Right lobe of liver (tissue), 4 donors: Measurements from ENCODE around the gene HOXC11.

Experiments used
- POLR2A ChIP-seq: fragments of 450-650 bp; IDR thresholded peaks from one replicate; pipeline ENCODE4 v1.6.1; 2017; ENCODE audit warnings: antibody characterized with exemption, mild to moderate bottlenecking
- TF ChIP-seq, protein P1 (sequence below), 4 donors: fragments of 200-600 bp in 3 of 4; fragments of 450-650 bp in 1 of 4; IDR thresholded peaks; one replicate each; pipeline versions ENCODE4 v1.5.1 to v1.8.0; 2016 to 2022; ENCODE audit warnings: antibody characterized with exemption in 4 of 4, mild to moderate bottlenecking in 2 of 4
- donor health status: DM: no; HTN: no; CAD: no.
- donor health status: DM: no; HTN: no; CAD: no.
- donor health status: DM: no; HTN: yes; CAD: no.

DNA sequence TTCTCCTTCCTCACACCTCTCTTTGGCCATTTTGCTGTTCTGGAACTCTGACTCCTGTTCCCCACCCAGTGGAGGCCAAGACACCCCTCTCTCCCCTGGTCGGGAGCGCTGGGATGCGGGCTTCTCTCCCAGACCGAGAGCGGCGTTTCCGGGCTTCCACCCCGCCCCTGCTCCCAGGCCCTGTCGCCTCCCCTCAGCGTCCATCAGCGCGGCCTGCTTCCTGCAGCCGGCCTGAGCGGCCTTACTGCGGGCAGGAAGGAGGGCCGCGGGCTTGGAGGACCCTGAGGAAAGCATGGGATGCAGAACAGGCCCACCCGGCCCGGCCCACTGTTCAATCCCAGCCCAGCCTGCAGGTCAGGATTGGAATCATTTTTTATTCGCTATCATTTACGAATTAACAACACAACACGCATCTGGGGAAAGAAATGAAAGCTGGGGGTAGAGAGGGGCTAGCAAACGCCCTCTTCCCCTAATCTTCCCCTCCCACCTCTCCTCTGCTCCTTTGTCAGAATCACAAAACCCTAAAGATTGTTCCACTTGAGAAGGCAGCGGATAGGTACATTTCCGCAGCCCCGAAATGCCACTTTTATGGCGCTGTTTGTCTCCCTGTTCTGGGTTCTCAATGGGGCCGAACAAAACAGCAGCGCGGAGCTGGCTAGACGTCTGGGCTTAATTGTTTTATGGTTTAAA, 32.1 kb downstream of the HOXC11 start:
- TF ChIP-seq POLR2A = no peak
- TF ChIP-seq, protein P1, sequence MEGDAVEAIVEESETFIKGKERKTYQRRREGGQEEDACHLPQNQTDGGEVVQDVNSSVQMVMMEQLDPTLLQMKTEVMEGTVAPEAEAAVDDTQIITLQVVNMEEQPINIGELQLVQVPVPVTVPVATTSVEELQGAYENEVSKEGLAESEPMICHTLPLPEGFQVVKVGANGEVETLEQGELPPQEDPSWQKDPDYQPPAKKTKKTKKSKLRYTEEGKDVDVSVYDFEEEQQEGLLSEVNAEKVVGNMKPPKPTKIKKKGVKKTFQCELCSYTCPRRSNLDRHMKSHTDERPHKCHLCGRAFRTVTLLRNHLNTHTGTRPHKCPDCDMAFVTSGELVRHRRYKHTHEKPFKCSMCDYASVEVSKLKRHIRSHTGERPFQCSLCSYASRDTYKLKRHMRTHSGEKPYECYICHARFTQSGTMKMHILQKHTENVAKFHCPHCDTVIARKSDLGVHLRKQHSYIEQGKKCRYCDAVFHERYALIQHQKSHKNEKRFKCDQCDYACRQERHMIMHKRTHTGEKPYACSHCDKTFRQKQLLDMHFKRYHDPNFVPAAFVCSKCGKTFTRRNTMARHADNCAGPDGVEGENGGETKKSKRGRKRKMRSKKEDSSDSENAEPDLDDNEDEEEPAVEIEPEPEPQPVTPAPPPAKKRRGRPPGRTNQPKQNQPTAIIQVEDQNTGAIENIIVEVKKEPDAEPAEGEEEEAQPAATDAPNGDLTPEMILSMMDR (IDR thresholded peaks at IDR 0.05) = no peak
